ENCODE measurements around the gene DCHS1. TPM values are rescaled to one million over a fixed set of nuclear protein-coding genes. Genes with fewer than 3 reads are reported as not detected.
A peak's percentile ranks its signal among the peaks of the same experiment; 100 is the strongest.

The DCHS1 gene
- total and polyA plus RNA-seq, 4 experiments from 2014 or later = 0.47 to 6.7 (median 4.4) TPM

- Mint-ChIP-seq H3K4me3 (peak within 1 kb of the TSS; percentile 97 to 99 (median 98)), H3K36me3 (peaks cover 10 to 35% of the 10 kb centered on the region in 2 donors), H3K9me3 (no peaks in the 10 kb centered on the region), H3K27ac (peak within 1 kb of the TSS; percentile 95 to 100 (median 99)), H3K27me3 (no peaks in the 10 kb centered on the region), H3K4me1 (peaks cover 19 to 46% (median 25%) of the 10 kb centered on the region in 4 donors)
- POLR2A ChIA-PET (ENCODE audit: partially characterized antibody) = interaction anchor here (0.6 to 8.1 kb wide), 36 partner anchors 9 to 449 kb away, joined by 3 to 172 read pairs (median 4); partner anchors contain the start of genes ARFIP2, FHIP1B, ILK and RRP8
- Histone ChIP-seq H3K27me3 (ENCODE audit: insufficient read depth, low read length) (no peaks in the 10 kb centered on the region), H3K4me3 (ENCODE audit: low read length in 2 of 2) (peak within 1 kb of the TSS; percentile 82 to 99), H3K36me3 (ENCODE audit: insufficient read depth, low read length) (peaks cover 8% of the 10 kb centered on the region), H3K9me3 (ENCODE audit: control insufficient read depth in 1 of 2, low read length in 2 of 2) (no peaks in the 10 kb centered on the region), H3K4me1 (ENCODE audit: insufficient read depth, low read length) (peaks cover 26% of the 10 kb centered on the region), H3K27ac (ENCODE audit: low read depth, low read length) (peak within 1 kb of the TSS; percentile 81)
- intact Hi-C loops (cut with micrococcal nuclease) = loop anchor here (1.0 to 10.0 kb wide), 12 partner anchors 11 to 448 kb away; partner anchors contain the start of genes ARFIP2, CNGA4, FHIP1B and SMPD1
- CTCF ChIA-PET (ENCODE audit: partially characterized antibody) = interaction anchor here (0.7 to 6.5 kb wide), 45 partner anchors 11 to 306 kb away, joined by 3 to 109 read pairs (median 5); partner anchors contain the start of genes ARFIP2, DCHS1, ILK and RRP8
- DNase-seq = peak; percentile 99 to 100 (median 100)
Observed at GRCh38 chr11:6682936-6683861, 27.6 kb upstream of the DCHS1 start, which contains the start of gene MRPL17. Gene MRPL17, minus strand, starts transcription at chr11:6683340. Its CDS starts 44 bp downstream, at chr11:6683296.

DNA sequence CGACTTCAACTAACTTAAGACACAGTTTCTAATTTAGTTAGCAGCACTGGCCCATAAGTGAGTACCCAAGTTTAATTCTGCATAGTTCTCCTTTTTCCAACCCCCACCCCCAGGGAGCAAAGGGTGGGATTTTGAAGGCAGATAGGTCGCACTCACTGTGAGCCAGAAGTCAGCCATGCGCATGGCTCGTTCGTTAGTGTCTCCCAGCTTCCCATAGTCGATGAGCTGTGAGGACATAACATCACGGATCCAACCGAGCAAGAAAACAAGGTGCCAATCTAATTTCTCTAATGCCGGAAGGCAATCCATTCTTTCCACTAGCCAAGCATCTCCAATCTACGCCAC lies 27.0 kb upstream of the DCHS1 start:
- peaks cover 8% of the 10 kb centered on the region for H3K36me3 ChIP-seq (ENCODE audit: insufficient read depth, low read length)
- peak overlapping the region; percentile 81 for H3K27ac ChIP-seq (ENCODE audit: low read depth, low read length)
- CTCF ChIA-PET (ENCODE audit: partially characterized antibody) = interaction anchor here (0.7 to 6.5 kb wide), 37 partner anchors 10 to 306 kb away, joined by 3 to 109 read pairs (median 6); partner anchors contain the start of genes ARFIP2, DCHS1, ILK and RRP8
- Mint-ChIP-seq H3K9me3 (no peaks in the 10 kb centered on the region), H3K4me1 (peaks cover 19 to 46% (median 25%) of the 10 kb centered on the region in 4 donors), H3K36me3 (peaks cover 10 to 35% of the 10 kb centered on the region in 2 donors), H3K27ac (peak overlapping the region; percentile 95 to 100 (median 99)), H3K4me3 (peak overlapping the region; percentile 97 to 99 (median 98)), H3K27me3 (no peaks in the 10 kb centered on the region)
- H3K27me3 ChIP-seq (ENCODE audit: insufficient read depth, low read length) = no peaks in the 10 kb centered on the region
- intact Hi-C loops (cut with micrococcal nuclease) = loop anchor here (2.0 to 10.0 kb wide), 2 partner anchors 16 to 448 kb away; partner anchors contain the start of genes CNGA4 and FHIP1B
- POLR2A ChIA-PET (ENCODE audit: partially characterized antibody) = interaction anchor here (0.7 to 8.1 kb wide), 17 partner anchors 9 to 303 kb away, joined by 3 to 172 read pairs (median 5); partner anchors contain the start of genes ARFIP2, ILK, RRP8 and SMPD1
- H3K4me1 ChIP-seq (ENCODE audit: insufficient read depth, low read length) = peaks cover 26% of the 10 kb centered on the region
- DNase-seq = peak in 1 of 5 donors; percentile 32
- H3K4me3 ChIP-seq (ENCODE audit: low read length in 2 of 2) = peak overlapping the region; percentile 82 to 99
- H3K9me3 ChIP-seq (ENCODE audit: control insufficient read depth in 1 of 2, low read length in 2 of 2) = no peaks in the 10 kb centered on the region

GRCh38 chr11:6681949-6682348 lies 26.3 kb upstream of the DCHS1 start:
- Mint-ChIP-seq H3K9me3 (no peaks in the 10 kb centered on the region), H3K27me3 (no peaks in the 10 kb centered on the region)

DNA sequence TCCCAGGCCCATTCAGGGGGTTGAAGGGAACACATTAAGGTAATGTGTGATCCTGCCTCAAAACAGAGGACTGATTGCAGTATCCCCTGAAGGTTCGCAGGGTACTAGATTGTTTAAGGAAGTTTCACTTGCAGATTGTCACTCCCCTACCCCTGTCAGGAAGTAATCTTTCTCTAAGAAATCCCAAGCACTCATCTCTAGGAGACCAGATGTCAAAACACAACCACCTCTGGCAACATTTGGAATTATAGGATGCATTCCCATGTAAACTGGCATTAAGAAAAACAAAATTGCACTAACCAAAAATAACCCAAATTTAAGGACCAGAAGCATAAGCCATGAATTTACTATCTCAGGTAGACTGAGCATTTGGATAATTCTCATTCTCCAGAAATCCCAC lies 25.9 kb upstream of the DCHS1 start:
- H3K36me3 ChIP-seq (ENCODE audit: insufficient read depth, low read length) = peaks cover 8% of the 10 kb centered on the region
- intact Hi-C loops (cut with micrococcal nuclease) = loop anchor here (10.0 kb wide), 1 partner anchor 447 kb away; the partner anchor contains the start of genes CNGA4 and FHIP1B
- H3K27ac ChIP-seq (ENCODE audit: low read depth, low read length) = no peak overlapping the region
- H3K9me3 ChIP-seq (ENCODE audit: control insufficient read depth in 1 of 2, low read length in 2 of 2) = no peaks in the 10 kb centered on the region
- Mint-ChIP-seq H3K36me3 (peaks cover 10 to 35% of the 10 kb centered on the region in 2 donors), H3K27me3 (no peaks in the 10 kb centered on the region), H3K27ac (peak overlapping the region; percentile 19 to 95 (median 61)), H3K9me3 (no peaks in the 10 kb centered on the region), H3K4me1 (peaks cover 18 to 46% (median 26%) of the 10 kb centered on the region in 4 donors), H3K4me3 (peak overlapping the region; percentile 49 to 99 (median 74))
- no peak overlapping the region for H3K4me3 ChIP-seq (ENCODE audit: low read length in 2 of 2)
- DNase-seq = no peak
- POLR2A ChIA-PET (ENCODE audit: partially characterized antibody) = interaction anchor here (1.3 to 8.1 kb wide), 8 partner anchors 8 to 199 kb away, joined by 4 to 172 read pairs (median 19); partner anchors contain the start of genes ARFIP2, ILK, TAF10 and TIMM10B
- no peaks in the 10 kb centered on the region for H3K27me3 ChIP-seq (ENCODE audit: insufficient read depth, low read length)
- peaks cover 26% of the 10 kb centered on the region for H3K4me1 ChIP-seq (ENCODE audit: insufficient read depth, low read length)
- CTCF ChIA-PET (ENCODE audit: partially characterized antibody) = interaction anchor here (0.8 to 6.5 kb wide), 8 partner anchors 9 to 151 kb away, joined by 3 to 104 read pairs (median 13); partner anchors contain the start of genes ILK, RRP8 and TAF10

More at GRCh38 chr11:6681949-6682348, 26.3 kb upstream of the DCHS1 start:
- Histone ChIP-seq H3K27ac (ENCODE audit: low read depth, low read length) (peak overlapping the region; percentile 81), H3K9me3 (ENCODE audit: control insufficient read depth in 1 of 2, low read length in 2 of 2) (no peaks in the 10 kb centered on the region), H3K4me3 (ENCODE audit: low read length in 2 of 2) (peak overlapping the region; percentile 82 to 99), H3K36me3 (ENCODE audit: insufficient read depth, low read length) (peaks cover 8% of the 10 kb centered on the region), H3K4me1 (ENCODE audit: insufficient read depth, low read length) (peaks cover 26% of the 10 kb centered on the region), H3K27me3 (ENCODE audit: insufficient read depth, low read length) (no peaks in the 10 kb centered on the region)
- no peak for DNase-seq
- Mint-ChIP-seq H3K4me3 (peak overlapping the region; percentile 97 to 99 (median 98)), H3K27ac (peak overlapping the region in 4 of 7 donors; percentile 95 to 100 (median 99)), H3K4me1 (peaks cover 18 to 46% (median 26%) of the 10 kb centered on the region in 4 donors), H3K36me3 (peaks cover 10 to 35% of the 10 kb centered on the region in 2 donors)
- POLR2A ChIA-PET (ENCODE audit: partially characterized antibody) = interaction anchor here (0.7 to 8.1 kb wide), 8 partner anchors 9 to 209 kb away, joined by 3 to 172 read pairs (median 19); partner anchors contain the start of genes ARFIP2, ILK, TAF10 and TIMM10B
- intact Hi-C loops (cut with micrococcal nuclease) = loop anchor here (2.0 to 10.0 kb wide), 2 partner anchors 15 to 447 kb away; partner anchors contain the start of genes CNGA4 and FHIP1B
- CTCF ChIA-PET (ENCODE audit: partially characterized antibody) = interaction anchor here (0.8 to 6.5 kb wide), 12 partner anchors 9 to 151 kb away, joined by 3 to 104 read pairs (median 16); partner anchors contain the start of genes ILK, RRP8 and TAF10

DNA sequence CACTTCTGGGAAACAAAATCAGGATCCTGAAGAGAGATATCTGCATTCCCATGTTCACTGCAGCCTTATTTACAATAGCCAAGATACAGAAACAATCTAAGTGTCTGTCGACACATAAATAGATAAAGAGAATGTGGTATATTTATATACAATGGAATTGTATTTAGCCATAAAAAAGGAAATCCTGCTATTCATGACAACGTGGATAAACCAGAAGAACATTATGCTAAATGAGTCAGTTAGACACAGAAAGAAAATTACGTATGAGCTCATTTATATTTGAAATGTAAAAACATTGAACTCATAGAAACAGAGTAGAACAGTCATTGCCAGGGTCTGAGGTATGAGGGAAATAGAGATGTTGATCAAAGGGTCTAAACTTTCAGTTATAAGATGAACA lies 21.4 kb upstream of the DCHS1 start:
- H3K36me3 Mint-ChIP-seq = peaks cover 10 to 20% of the 10 kb centered on the region in 2 donors
- Histone ChIP-seq H3K27ac (ENCODE audit: low read depth, low read length) (no peak overlapping the region), H3K36me3 (ENCODE audit: insufficient read depth, low read length) (peaks cover 8% of the 10 kb centered on the region), H3K4me1 (ENCODE audit: insufficient read depth, low read length) (peaks cover 44% of the 10 kb centered on the region), H3K4me3 (ENCODE audit: low read length in 2 of 2) (no peak overlapping the region), H3K9me3 (ENCODE audit: control insufficient read depth in 1 of 2, low read length in 2 of 2) (no peaks in the 10 kb centered on the region), H3K27me3 (ENCODE audit: insufficient read depth, low read length) (no peaks in the 10 kb centered on the region)
- H3K4me1 Mint-ChIP-seq = peaks cover 34 to 66% (median 44%) of the 10 kb centered on the region in 4 donors
- H3K4me3 Mint-ChIP-seq = no peak overlapping the region
- no peaks in the 10 kb centered on the region for H3K27me3 Mint-ChIP-seq
- DNase-seq = no peak
- intact Hi-C loops (cut with micrococcal nuclease) = no loop called here
- ChIA-PET CTCF (ENCODE audit: partially characterized antibody) (interaction anchor here (1.1 to 1.9 kb wide), 2 partner anchors 9 to 29 kb away, joined by 4 to 5 read pairs; no protein-coding TSS in a partner anchor), POLR2A (ENCODE audit: partially characterized antibody) (interaction anchor here (0.8 to 1.0 kb wide), 3 partner anchors 20 to 72 kb away, joined by 3 read pairs; no protein-coding TSS in a partner anchor)
- H3K27ac Mint-ChIP-seq = peak overlapping the region in 1 of 7 donors; percentile 30
- peaks cover 0 to 2% (median 0%) of the 10 kb centered on the region in 8 donors for H3K9me3 Mint-ChIP-seq

- intact Hi-C loops (cut with micrococcal nuclease) = no loop called here
- POLR2A ChIA-PET (ENCODE audit: partially characterized antibody) = interaction anchor here (1.2 to 6.1 kb wide), 4 partner anchors 8 to 63 kb away, joined by 4 to 55 read pairs (median 37); partner anchors contain the start of genes MRPL17, TAF10 and TPP1
Observed at GRCh38 chr11:6674862-6675261, 19.3 kb upstream of the DCHS1 start.

More at GRCh38 chr11:6674862-6675261, 19.3 kb upstream of the DCHS1 start:
- no peak for DNase-seq
- no peaks in the 10 kb centered on the region for H3K27me3 ChIP-seq (ENCODE audit: insufficient read depth, low read length)
- H3K4me1 Mint-ChIP-seq = peaks cover 43 to 70% (median 55%) of the 10 kb centered on the region in 4 donors
- peaks cover 53% of the 10 kb centered on the region for H3K4me1 ChIP-seq (ENCODE audit: insufficient read depth, low read length)
- H3K27ac ChIP-seq (ENCODE audit: low read depth, low read length) = no peak overlapping the region
- peaks cover 0 to 3% (median 0%) of the 10 kb centered on the region in 8 donors for H3K9me3 Mint-ChIP-seq
- H3K27me3 Mint-ChIP-seq = no peaks in the 10 kb centered on the region
- H3K4me3 ChIP-seq (ENCODE audit: low read length in 2 of 2) = no peak overlapping the region
- H3K4me3 Mint-ChIP-seq = peak overlapping the region in 2 of 8 donors; percentile 26 to 82
- H3K9me3 ChIP-seq (ENCODE audit: control insufficient read depth in 1 of 2, low read length in 2 of 2) = no peaks in the 10 kb centered on the region
- CTCF ChIA-PET (ENCODE audit: partially characterized antibody) = interaction anchor here (1.2 to 6.6 kb wide), 6 partner anchors 8 to 296 kb away, joined by 4 to 64 read pairs (median 7); partner anchors contain the start of genes MRPL17, TAF10 and TPP1
- H3K36me3 ChIP-seq (ENCODE audit: insufficient read depth, low read length) = no peaks in the 10 kb centered on the region
- peaks cover 0 to 8% of the 10 kb centered on the region in 2 donors for H3K36me3 Mint-ChIP-seq
- peak overlapping the region in 1 of 7 donors; percentile 5 for H3K27ac Mint-ChIP-seq
